ENCODE data around the gene CIP2A.

The CIP2A gene

DNA sequence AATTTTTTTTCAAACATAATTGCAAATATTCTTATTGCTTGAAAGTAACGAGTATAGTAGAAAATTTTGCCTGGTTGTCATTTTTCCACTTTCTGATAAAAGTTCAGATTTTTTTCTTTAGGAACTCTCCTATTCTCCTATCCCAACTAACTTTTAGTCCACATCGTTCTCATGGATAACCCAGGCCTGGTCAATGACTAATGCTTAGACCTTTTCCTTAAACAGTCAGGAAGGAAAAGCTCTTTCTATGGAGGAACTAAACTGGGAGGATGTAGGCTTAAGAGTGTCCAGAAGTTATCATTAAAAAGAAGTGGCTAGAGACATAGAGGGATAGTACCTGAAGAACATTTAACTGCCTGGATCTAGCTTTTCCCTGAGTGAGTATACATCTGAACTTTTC is 26.7 kb downstream of the CIP2A start:
- no peak for DNase-seq (ENCODE audit: low spot score)

DNA sequence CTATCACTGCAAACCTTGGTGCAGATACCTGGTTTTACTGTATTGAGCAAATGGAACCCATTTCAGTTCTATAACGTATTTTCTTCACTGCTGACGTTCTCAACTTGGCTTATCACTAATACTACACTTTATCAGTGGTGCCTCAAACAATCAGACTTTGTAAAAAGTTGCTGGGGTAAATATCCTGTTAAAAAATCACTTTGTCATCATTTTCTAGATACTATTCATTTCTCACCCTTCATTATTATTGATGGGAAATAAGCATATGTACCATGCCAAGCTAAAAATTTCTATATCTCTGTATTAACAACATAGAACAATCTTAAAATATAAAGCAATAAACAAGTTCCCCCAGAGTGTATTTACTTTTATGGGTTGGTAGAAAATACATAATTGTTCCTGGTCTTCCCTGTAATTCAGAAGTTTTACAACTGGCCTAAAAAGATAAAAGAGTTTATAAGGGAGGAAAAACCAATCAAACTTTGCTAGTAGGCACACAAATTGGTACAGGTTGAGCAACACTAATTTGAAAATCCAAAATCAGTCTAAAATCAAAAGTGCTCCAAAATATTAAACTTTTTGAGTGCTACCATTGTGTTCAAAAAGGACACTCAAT is 33.2 kb downstream of the CIP2A start:
- no peak for DNase-seq (ENCODE audit: low spot score)

DNA sequence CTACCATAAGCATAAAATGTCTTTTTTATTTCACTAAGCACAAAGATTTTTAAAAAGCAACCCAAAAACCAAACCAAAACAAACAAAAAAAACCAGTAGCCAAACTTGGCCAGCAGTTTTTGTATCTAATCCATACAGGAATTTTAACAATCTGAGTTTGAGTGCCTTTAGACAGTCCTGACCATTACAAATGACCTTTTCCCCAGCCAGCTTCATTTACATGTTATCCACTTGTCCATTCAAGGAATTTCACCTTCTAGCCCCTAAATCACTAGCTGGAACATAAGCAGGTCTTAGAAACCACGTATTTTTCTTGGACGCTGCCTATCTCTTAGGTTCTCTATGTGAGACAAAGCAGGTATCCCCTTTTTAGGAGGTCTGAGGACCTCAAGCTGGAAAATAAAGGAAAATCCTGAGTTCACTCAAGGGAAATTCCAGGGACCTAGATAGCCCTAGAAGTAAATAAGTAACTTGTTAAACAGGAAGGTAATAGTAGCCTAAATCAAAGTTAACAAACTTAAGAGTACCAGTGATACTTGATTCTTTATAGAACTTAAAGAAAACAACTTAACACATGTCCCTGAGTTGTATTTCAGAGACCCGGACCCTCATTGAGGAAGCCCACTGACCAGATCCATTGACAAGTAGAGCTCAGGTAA is 34.2 kb downstream of the CIP2A start:
- DNase-seq (ENCODE audit: low spot score): no peak

DNA sequence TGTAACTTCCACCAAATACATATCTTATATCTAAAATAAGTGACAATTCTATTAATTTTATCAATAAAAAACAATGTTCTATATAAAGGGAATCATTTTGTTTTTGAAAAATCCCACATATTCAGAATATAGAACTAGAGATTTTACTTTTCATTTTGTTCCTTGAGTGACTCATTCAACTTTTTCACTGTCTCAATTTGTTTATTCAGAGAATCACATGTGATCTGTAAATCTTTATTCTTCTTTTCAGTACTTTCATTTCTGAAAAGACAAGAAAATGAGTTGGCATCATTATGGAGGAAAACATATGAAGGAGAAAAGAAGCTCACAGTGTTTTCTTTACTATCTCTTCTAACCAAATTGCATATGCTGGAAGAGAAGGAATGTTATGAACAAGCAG is 35.0 kb downstream of the CIP2A start:
- no peak for DNase-seq (ENCODE audit: low spot score)

DNA sequence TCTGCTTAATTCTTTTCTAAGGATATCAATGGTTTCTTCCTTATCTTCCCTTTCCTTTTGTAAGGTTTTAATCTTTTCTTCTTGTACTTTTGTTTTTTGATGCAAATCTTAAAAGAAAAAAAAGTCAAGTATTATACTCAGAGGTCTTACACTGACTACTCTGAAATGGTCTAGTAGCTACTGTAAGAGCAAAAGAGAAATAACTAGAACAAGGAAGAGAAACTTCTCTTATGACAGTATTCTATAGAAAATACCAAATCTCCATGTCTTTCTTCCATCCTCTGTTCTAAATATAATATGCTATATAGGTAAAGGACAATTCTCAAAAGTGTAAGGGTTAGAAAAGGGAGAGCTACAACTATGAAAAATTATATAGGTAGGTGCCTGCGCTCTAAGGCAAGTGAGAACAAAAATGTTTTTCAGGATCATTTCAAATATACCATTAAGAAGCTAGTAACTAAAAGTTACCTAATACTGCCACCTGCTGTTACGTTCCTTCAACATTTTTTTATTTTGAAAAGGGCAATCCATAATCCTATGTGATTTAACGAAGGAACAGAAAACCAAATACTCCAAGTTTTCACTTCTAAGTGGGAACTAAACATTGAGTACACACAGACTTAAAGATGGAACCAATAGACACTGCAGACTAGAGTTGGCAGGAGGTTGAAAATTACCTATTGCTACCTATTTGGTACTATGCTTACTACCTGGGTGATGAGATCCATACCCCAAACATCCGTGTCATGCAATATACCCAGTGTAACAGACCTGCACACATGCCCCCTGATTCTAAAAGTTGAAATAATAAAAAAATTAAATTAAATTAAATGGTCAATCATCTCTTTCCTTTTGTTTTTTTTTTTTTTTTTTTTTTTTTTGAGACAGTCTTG is 36.7 kb downstream of the CIP2A start:
- no peak for DNase-seq (ENCODE audit: low spot score)

DNA sequence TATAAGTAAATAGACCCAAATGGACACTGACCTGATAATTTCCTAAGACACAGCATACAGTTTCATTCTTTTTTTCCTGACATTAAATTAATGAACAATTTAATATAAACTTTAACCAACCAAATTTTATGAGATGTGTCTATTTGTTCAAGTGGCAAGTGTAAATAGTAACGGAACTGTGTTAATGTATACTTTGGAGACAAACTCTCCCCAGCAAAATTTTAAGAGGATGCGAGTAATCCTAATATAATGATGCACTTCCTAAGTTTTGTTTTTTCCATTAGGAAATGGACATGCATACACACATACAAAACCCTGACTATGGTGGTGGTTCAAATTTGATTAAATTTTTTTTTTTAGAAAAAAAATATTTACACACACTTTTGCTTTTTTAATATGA is 40.4 kb downstream of the CIP2A start:
- DNase-seq (ENCODE audit: low spot score): no peak

DNA sequence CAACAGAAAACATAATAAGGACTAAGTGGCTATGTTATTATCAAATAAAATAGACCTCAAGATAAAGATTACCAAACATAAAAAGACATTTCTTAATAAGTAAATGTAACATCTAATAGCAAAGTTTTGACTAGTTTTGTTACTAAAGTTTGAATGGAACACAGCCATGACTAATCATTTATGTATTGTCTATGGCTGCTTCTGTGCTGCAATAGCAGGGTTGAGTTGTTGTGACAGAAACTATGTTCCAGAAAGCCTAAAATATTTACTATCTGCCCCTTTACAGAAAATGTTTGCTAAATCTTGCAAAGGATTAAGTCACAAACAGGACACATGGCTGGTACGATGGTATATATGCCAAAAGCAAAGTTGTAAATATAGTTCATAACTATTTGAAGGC is 40.9 kb downstream of the CIP2A start:
- DNase-seq (ENCODE audit: low spot score): no peak

DNA sequence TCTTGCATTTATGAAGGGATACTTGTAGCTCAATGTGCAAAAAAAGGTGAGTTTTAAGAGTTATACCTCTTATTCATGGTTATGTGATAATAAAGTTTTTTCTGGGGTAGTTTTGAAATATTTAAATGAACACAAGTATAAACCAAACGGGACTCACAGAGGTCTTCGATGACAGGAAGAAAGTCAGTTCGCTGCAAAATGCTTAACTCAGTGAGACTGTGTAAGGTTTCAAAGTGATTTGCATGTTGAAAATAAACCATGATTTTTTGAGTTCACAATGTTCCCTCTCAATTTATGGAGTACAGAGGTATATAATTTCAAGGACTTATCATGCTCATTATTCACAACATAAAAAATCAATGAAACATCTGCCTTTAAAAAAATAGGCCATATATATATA is 42.5 kb downstream of the CIP2A start:
- DNase-seq (ENCODE audit: low spot score): no peak

DNA sequence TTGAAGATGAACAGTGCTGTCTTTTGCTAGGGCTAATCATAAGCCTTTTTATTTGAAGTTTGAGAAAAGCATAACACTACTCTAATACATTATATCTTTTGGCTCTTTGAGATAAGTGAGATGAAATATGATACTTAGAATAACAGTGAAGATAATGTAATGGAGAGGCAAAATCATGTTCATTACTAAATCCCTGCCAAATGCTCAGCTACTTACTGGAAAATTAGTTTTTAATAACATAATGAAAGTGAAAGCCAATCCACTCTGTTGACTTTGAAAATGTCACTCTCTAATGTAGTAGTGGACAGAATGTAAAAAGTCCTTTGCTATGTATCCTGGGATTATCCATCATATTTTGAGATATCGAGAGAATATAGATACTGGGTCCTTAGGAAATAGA is 43.0 kb downstream of the CIP2A start:
- DNase-seq (ENCODE audit: low spot score): no peak

DNA sequence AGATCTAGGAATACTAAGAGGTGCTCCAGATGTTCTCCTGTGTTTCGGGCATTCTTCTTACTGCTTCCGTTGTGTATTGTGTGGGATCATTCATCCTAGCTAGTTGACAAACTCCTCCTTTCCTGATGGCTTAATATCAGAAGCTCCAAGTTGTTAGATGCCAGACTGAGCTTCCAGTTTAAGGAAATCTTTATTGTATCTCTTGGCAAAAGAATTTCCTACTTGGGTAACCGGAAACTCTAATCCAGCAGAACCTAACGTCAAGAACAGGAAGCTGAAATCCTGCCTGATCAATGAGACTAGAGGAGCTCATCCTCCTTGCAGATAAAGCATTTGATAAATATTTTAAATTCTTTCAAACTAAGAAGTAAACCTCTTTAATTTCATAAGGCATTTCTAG is 51.2 kb downstream of the CIP2A start:
- no peak for DNase-seq (ENCODE audit: low spot score)

DNA sequence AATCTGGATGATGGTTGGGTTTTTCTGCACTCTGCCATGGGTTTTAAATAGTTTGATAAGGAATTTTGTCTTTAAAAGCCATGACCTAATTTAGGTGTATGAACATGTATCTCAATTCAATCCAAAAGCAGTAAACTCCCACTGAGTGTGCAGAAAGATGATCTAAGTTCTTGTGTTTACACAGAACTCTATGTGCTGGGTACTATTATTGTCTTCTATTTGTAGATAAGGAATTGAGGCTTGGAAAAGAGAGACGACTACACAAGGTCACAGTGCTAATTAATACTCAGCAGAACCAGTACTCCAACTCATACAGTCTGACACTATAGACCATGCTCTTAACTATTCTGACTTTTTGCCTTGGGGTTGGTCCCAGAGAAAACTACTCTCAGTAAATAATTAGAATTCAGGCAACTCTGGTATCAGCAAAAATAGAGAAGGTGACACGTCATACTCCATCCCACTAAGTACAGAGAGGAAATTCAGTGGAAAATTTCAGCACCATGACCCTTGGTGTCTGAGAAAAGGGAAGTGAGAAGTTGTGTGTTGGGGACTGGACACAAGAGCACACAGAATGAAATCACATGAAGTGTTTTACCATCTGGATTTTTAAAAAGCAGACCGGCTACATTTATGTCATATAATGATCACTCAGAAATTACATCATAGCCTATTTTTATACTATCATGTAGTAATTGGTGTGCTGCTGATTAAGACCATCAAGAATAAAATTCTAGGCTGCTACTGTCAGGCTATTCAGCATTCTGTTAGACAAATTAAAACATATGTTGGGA is 60.6 kb downstream of the CIP2A start:
- no peak for DNase-seq (ENCODE audit: low spot score)

DNA sequence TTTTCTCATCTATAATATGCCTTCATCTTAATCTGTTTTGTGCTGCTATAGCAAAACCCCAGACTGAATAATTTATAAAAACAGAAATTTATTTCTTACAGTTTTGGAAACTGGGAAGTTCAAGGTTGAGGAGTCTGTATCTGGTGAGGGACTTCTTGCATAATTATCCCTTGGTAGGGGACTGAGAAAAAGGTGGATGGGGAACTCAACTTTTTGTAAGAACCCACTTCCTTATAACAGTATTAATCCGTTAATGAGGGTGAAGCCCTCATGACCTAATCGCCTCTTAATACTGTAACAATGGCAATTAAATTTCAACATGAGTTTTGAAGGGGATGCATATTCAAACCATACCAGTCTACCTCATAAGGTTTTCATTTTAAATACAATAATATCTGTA is 61.4 kb downstream of the CIP2A start:
- DNase-seq (ENCODE audit: low spot score): no peak

DNA sequence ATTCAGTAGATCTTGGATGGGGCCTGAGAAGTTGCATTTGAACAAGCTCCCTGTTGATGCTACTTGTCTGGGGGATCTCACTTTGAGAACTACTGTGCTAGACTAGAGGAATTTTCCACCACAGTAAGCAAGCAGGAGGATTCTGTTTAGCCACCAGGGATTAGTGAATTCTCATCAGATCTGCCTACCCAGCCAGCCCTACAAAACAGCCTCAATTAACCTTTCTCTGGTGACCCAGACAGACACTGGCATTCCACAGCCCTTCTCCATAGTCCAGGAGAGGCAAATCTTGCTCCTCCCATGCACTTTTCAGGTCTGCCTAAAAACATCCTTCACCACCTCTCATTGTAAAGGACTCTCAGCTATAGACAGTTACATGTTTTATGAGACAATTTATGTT is 62.1 kb downstream of the CIP2A start:
- DNase-seq (ENCODE audit: low spot score): peak; percentile 54

DNA sequence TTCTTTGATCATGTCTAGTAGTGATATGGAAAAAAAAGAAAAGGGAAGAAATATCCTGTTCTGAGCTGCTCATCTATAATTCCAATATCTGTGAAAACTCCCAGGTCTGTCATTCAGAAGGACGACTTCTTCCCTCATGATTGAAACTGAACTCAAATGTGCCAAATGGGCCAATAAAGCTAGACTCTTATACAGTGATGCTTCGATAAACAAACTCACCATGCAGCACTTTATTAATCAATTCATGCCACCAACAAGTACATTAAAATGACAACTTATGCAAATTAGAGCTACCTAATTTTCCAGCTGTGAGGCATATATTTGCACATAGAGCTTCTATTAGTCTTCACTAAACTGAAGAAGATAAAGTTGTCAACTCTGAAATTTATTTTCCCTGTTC is 63.3 kb downstream of the CIP2A start:
- DNase-seq (ENCODE audit: low spot score): no peak

DNA sequence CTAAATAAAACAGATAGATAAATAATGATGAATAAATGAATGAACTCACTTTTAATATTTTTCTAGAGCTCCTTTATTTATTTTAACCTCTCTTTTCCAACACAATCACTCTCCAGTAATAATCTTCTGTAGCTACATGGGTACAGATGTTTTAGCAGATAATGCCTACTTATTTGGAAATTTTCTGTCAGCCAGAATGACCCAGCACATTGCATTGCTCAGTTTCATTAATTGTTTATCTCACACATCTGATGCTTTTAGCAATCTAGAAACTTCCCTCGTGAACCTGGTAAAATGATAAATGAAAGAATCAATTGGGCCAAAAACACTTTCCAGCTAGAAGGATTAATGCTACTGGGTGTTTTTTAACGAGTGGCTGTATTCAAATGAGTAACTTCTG is 64.0 kb downstream of the CIP2A start:
- no peak for DNase-seq (ENCODE audit: low spot score)

DNA sequence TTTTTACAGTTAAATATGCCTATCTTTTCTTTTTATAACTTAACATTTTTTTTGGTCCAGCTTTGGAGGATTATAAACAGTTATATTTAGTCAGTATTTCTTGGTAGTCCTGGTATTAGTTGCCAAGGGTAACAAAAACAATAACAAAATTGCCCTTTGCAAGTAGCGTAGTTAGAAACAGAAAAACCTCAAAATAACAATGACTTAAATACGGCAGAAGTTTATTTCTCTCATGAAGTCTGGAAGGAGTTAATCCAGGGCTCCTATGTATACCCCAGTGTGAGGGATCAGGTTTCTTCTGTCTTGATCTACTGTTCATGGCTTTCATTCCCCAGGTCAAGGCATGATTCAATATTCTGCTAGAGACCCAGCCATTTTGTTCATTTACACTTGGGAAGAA is 64.7 kb downstream of the CIP2A start:
- DNase-seq (ENCODE audit: low spot score): no peak

DNA sequence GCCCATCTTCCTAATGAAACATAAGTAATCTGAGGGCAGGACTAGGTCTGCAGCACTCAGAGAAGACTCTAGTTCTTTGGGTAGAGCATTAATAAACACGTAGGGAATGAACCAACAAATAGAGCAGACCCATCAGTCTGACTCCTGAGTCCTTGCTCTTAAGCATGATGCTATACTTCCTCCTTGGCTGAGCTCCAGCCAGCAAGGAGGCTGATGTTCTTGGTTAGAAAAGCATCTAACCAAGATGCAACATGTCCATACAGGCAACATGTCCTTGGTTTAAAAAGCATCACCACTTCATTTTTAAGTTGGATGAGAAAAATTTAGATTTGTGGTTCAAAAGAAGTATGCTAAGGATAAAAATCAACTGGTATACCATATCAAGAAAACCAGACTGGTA is 70.3 kb downstream of the CIP2A start:
- no peak for DNase-seq (ENCODE audit: low spot score)

DNA sequence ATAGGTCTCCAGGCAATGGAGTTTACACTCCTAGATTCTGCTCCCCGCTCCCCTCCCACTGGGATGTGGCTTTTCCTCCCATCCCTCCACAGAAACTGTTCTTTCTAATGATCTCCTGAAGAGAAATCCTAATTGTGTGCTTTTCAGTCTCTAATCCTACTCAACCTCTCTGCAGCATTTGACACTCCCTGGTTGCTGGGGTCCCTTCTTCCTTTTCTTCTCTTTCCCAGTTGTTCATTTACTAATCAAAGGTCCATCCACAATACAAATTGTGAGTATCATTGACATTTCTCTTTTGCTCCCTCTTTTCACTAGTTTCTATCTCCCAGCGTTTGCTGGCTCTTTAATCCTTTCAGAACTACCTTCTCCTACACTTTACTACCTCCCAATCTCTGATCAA is 72.4 kb downstream of the CIP2A start:
- DNase-seq (ENCODE audit: low spot score): no peak

DNA sequence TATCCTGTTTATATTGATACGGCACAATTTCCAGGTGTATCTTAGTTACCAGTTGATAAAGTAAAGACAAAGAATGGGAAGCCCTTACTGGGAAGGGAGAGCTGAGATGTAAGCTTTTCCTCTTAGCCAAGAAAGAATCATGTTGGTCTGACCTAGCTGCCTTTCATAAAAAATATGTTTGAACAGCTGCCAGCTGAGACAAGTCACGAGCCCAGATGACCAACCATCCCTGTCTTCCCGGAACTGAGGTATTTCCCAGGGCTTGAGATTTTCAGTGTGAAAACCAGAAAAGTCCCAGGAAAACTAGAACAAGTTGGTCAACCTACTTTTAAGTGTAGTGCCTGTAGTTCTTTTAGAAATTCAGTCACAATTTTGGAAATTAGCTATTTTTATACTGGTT is 75.3 kb downstream of the CIP2A start:
- DNase-seq (ENCODE audit: low spot score): no peak

DNA sequence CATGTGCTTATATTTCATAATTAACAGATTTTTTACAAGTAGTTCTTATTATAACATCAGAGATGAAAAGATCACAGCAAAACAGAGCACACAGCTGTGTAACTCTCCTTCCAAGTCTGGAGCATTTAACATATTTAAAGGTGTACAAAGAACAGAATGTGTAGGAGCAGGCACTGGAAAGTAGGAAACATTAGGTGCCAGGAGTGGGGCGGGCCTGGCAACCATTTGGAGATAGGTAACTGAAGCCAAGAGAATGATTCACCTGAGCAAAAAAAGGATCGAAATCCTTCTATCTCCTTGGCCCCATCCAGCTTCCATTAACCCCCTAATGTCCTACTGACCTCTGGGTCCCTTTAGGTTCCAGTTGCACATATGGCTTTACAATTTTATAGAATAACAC is 76.6 kb downstream of the CIP2A start:
- no peak for DNase-seq (ENCODE audit: low spot score)

DNA sequence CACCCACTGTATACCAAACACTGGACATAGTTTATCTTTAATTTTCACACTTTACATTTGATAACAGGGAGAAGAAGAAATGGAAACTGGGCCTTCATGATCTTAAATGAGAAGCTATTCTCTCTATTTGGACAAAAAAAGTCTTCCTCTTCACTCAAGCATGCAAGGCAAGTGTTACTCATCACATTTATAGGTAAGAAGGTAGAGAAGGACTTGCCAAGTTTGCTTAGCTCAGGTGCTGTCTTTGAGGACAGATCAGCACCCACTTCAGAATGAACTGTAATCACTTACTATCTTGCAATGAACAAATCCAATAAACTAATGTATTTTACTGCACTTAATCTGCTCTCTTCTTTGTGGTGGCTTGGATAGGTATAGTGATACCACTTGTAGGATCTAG is 77.7 kb downstream of the CIP2A start:
- no peak for DNase-seq (ENCODE audit: low spot score)

DNA sequence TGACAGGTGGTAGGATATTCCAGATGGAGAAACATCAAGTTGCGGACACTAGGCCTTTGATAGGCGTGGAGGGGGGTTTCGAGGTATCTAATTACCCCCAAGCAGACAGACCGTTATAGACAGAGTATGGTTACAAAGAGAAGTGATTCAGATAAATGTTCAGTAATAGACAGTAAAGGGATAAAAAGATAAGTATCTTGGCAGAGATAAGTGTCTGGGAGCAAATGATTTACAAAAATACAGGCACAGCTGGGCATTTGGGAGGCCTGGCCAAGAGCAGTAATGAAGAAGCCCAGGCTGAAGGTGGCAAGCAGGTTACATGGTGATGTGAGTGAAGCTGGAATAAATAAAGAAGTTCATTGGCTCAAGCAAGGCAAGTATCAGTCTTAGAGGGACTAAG is 78.2 kb downstream of the CIP2A start:
- DNase-seq (ENCODE audit: low spot score): no peak

DNA sequence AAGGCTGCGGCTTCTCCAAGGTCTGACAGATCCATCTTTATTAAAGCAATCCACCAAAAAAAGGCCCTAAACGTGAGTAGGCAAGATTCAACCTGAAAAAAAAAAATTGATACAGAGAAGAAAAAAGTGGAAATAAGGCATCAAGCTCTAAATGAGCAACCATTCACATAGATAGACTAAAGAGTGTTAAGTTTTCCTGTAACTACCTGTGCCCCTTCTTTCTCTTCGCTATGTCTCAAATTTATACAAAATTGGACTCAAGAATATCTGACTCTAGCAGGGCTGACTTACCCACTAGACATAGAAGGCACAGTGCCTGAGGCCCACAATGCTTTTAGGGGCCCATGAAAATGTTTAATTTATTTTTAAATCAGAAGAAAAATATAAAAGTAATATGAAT is 78.7 kb downstream of the CIP2A start, which contains the start of gene MYH15:
Gene MYH15 (minus strand): TSS at position 101 of the 400 bp plus-strand sequence. CDS start 66 bp downstream, at position 35.
- DNase-seq (ENCODE audit: low spot score): no peak
